HG03378 (cell line): Measurements from ENCODE around the gene SEMA6B.
"Not testable (repeated sequence)": the region's sequence is repeated elsewhere in the genome, so short reads cannot be mapped to it uniquely, and the experiment has no call there.

Experiments
- ATAC-seq: cut with Tn5 transposase; IDR thresholded peaks from one replicate; pipeline ENCODE4 v1.9.1; 2021; ENCODE audit warnings: mild to moderate bottlenecking, moderate library complexity; ENCODE audit not compliant: unreplicated experiment

The SEMA6B gene

GRCh38 chr19:4573682-4574081 lies 14.2 kb upstream of the SEMA6B start:
- ATAC-seq: no peak

DNA sequence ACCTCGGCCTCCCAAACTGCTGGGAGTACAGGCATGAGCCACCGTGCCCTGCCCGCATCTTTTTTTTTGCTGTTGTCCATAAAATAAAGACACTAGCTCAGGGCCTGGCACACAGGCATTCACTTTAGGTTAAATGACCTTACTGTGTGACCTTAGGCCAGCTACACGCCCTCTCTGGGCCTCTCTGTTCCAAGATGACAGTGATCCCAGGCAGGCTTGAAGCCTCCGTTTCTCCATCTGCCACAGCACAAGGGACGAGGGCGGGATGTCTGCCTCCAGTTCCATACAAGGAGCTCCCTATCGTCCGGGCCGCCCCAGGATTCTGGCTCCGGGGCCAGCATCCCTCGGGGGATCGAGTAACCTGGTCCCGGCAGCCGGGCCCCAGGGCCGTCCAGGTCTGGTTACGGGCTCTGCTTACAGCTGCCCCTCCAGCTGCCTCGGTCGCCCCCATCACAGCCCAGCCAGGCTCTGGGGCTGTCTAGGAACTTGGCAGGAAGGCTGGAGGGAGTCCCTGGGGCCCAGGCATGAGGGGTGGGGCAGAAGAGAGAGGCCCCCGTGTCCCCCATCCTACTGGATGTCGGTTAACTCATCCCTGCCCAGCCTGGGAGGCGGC lies 11.9 kb upstream of the SEMA6B start:
- no peak for ATAC-seq

- no peak for ATAC-seq
Measured at GRCh38 chr19:4570916-4571304, 11.4 kb upstream of the SEMA6B start.

DNA sequence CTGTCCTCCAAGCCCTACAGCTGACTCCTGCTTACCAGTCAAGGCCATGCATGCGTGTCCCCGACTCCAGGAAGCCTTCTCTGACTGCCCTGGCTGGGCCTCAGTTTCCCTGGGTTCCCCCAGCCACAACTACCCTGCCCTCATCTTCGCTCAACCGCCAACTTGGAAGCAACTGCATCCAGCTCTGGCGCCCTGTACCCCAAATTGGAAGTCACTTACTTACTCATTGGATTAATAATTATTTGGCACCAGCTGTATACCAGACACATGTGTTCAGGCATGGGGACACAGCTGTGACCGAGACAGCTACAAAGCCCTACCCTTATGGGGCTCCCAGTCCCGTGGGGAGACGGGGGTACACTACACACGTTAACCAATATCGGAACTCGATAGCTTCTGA lies 10.9 kb upstream of the SEMA6B start:
- no peak for ATAC-seq

- no peak for ATAC-seq
Measured at GRCh38 chr19:4568886-4569285, 9.4 kb upstream of the SEMA6B start.

DNA sequence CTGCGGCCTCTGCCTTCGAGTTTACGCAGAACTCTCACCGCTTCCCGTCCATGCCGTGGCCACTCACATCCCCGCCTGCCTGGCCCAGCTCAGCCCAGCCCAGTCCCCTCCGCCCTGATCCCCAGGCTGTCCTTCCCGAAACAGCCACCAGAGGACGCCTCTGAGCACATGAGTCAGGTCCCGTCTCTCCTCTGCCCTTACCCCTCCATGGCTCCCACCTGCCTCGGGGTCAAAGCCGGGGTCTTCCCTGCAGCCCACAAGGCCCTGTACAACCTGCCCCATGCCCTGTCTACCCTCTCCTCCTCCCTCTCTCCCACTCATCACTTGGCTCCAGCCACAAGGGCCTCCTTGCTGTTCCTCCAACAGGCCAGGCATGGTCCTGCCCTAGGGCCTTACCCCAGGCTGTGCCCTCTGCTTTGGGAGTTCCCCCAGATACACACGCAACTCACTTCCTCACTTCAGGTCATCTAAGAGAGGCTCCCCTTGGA lies 8.1 kb upstream of the SEMA6B start:
- ATAC-seq: no peak

GRCh38 chr19:4566402-4567051 lies 7.0 kb upstream of the SEMA6B start:
- no peak for ATAC-seq

- ATAC-seq: not testable (repeated sequence)
Measured at GRCh38 chr19:4563562-4563961, 4.1 kb upstream of the SEMA6B start.

DNA sequence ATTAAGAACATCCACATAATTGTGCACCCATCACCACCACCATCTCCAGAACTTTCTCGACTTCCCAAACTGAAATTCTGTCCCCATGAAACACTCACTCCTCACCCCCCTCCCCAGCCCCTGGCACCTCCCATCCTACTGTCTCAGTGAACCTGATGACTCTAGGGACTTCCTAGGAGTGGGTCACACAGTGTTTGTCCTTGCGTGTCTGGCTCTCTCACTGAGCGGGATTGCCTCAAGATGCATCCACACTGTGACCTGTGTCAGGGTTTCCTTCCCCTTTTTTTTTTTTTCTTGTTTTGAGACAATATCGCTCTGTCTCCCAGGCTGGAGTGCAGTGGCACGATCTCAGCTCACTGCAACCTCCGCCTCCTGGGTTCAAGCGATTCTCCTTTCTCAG lies 2.6 kb upstream of the SEMA6B start:
- ATAC-seq: not testable (repeated sequence)

GRCh38 chr19:4557971-4558941 lies 1.2 kb downstream of the SEMA6B start:
- ATAC-seq: no peak

DNA sequence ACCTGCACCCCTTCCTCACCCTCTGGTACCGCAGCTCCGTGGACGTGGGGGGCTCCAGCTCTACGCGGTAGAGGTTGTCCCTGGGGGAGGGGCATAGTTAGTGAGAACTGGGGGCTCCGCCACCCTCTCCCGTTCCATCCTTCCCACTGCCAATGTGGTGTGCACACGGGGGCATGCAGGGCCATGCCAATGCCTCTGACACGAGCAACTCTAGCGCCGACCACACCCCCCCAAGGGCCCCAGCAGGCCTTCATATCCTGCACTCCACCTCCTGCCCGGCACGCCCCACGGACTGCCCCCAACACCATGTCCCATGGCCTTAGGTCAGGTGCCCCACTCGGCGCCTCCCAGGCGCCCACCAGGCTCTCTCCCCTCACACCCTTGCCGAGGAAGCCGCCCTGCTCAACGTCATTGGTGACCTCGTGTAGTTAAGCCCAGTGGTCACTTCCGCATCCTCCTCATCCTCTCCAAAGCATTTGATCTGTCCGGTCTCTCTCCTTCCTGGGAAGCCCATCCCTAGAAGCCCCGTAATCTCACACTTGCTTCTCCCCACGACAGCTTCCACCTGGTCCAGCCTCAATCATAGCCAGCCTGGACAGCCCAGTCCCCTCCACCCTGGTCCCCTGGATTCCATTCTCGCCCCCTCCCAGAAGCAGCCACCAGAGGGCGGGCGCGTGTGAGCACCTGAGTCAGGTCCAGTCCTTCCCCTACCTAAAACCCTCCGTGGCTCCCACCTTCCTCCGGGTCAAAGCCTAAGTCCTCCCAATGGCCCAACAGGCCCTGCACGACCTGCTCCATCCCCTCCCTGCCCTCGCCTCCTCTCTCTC lies 2.1 kb downstream of the SEMA6B start:
- no peak for ATAC-seq

- no peak for ATAC-seq
Measured at GRCh38 chr19:4556597-4557127, 2.8 kb downstream of the SEMA6B start.

DNA sequence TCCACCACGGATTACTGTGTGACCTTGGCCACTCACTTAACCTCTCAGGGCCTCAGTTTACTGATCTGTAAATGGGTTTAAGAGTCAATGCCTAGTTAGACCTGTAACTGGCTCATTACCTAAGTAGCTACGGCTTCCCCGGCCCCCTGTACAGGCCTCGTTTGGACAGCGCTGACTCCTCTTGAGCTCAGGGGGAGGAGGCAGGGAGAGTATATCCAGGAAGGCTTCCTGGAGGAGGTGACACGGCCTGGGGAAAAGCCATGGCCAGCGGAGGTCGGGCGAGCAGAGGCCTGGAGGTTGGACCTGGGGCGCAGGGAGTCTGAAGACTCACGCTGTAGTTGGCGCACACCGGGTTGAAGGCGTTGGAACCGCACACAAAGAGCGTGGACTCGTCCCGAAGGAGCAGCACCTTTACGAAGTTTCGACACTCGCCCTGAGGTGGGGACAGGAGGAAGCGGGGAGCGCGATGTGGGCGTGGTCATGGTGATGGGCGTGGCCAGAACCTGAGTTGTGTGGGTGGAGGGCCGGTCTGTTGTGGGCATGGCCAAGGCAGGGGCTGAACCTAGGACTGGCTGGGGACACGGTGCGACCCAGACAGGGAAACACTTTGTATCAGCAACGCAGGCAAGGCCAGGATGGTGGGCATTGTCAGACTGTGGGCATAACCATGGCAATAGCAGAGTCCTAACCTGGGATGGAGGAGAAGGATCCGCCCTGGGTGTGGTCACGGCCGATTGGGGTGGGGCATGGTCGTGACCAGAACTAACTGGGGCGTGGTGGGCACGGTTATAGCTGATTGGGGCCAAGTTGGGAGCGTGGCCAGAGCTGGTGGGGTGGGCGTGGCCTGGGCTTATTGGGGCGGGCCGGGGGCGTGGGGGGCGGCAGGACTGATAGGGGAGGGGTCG lies 3.6 kb downstream of the SEMA6B start:
- ATAC-seq: no peak

- no peak for ATAC-seq
Measured at GRCh38 chr19:4554717-4555116, 4.8 kb downstream of the SEMA6B start.

DNA sequence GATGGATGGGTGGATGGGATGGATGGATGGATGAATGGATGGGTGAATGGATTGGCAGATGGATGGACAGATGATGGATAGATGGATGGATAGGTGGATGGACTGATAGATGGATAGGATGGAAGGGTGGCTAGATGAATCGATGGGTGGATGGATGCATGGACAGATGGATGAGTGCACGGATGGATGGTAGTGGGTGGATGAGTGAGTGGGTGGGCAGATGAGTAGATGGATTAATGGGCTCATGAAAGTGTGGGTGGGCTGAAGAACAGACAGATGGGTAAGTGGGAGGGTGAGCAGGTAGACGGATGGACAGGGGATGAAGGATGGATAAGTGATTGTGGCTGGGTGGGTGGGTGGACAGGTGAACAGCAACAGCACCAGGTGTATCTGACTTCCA lies 5.7 kb downstream of the SEMA6B start:
- no peak for ATAC-seq

- ATAC-seq: no peak
Measured at GRCh38 chr19:4553092-4553695, 6.3 kb downstream of the SEMA6B start.

GRCh38 chr19:4552525-4552819 lies 7.0 kb downstream of the SEMA6B start:
- ATAC-seq: no peak

DNA sequence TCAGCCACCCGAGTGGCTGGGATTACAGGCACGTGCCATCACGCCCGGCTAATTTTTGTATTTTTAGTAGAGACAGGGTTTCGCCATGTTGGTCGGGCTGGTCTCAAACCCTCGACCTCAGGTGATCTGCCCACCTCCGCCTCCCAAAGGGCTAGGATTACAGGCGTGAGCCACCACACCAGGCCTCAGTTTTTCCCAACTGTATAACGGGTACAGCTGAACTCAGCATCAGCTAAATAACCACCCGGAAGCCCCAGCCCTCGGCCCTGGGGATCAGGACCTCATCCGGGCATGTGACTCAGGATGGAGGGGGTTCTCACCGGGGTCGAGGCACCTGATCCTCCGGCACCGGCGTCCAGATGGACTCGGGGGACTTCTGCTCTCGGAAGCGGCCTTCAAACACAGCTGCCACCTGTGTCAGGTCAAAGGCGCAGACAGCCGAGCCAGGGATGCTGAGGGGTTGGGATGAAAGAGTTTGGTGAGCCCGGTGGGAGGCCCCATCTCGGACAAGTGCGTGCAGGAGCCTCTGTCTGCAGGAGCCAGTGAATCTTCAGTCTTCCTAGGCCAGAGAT lies 8.9 kb downstream of the SEMA6B start:
- no peak for ATAC-seq

DNA sequence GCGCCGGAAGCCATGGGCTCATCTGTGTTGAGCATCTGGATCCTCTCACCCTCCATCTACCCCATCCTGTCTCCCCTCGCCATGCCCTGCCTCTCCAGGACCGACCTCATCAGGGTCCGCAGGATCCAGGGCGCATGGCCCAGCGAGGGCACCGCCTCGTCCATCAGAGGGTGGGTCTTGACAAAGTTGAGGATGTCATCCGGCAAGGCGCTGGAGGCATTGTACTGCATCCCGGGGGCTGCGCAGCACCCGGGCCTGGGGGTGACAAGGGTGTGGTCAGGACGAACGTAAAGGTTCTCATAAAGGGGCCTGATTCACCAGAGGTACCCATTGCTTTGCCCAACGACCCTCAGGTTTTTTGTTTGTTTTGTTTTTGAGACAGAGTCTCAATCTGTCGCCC lies 9.5 kb downstream of the SEMA6B start:
- no peak for ATAC-seq
